ENCODE data around the gene MTERF1.

MTERF1 gene

GRCh38 chr7:91832493-91833045, 47.9 kb downstream of the MTERF1 start:
- DNase-seq, result no peak

- DNase-seq, result no peak
Measured at GRCh38 chr7:91827169-91827568, 53.3 kb downstream of the MTERF1 start.

- DNase-seq, result no peak
Measured at GRCh38 chr7:91826377-91826776, 54.1 kb downstream of the MTERF1 start.

- DNase-seq, result no peak
Measured at GRCh38 chr7:91824201-91824600, 56.3 kb downstream of the MTERF1 start.

Data from CD4-positive, alpha-beta T cell treated with Interleukin-4 for 4 hours (primary cell).